ENCODE measurements around the gene PIEZO1. TPM values are rescaled to one million over a fixed set of nuclear protein-coding genes. Genes with fewer than 3 reads are reported as not detected.

Gene PIEZO1
- total and polyA plus RNA-seq, 2 donors (not counting 3 experiments of a cell fraction or from before 2014, with no cell fraction given) = 298 to 322 TPM

DNA sequence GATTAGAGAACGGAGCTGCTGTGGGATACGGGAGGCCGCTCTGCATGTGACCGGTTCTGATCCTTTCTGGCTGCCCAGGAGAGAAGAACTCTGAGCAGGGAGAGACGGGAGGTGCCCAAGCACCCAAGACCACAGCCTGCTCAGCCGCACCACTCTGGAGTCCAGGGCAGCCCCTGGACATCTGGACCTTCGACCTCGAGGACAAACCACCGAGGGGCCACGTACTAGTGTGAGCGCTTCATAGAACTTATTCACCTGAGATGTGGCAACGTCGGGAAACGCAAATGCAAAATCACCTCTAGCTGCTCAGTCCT is 84.7 kb downstream of the PIEZO1 start:
- H3K4me1 ChIP-seq (ENCODE audit: control insufficient read depth, extremely low read depth, insufficient read depth, low read length) = peaks cover 49% of the 10 kb centered on the region
- DNase-seq (ENCODE audit: low read depth, low spot score) (no peak), FAIRE-seq (no peak)
- BruUV-seq (replicated peaks) = no TSS peak
- intact Hi-C loops (cut with micrococcal nuclease) (loop anchor here (2.0 kb wide), 1 partner anchor 37 kb away; the partner anchor contains the start of gene MVD), dilution Hi-C loops (cut with MboI; ENCODE audit: extremely low pct_ligation_motif_present, low sequenced_read_pairs) (no loop called here)
- peaks cover 37% of the 10 kb centered on the region for H3K79me2 ChIP-seq (ENCODE audit: control insufficient read depth, insufficient read depth, low read length)
- peak overlapping the region; percentile 57 for H3K4me2 ChIP-seq (ENCODE audit: insufficient read depth, low read length)
- H3K9me1 ChIP-seq (replicated peaks; ENCODE audit: control insufficient read depth, extremely low read depth, insufficient read depth, low read length) = no peaks in the 10 kb centered on the region
- ChIA-PET CTCF (interaction anchor here (1.1 to 2.8 kb wide), 5 partner anchors 13 to 85 kb away, joined by 3 to 11 read pairs (median 4); partner anchors contain the start of genes MVD and PIEZO1), POLR2A (no interaction called here)
- H3K4me3 ChIP-seq (replicated peaks in 1 of 3; ENCODE audit: insufficient read depth in 1 of 3, low read depth in 1 of 3, low read length in 3 of 3) = no peak overlapping the region
- TF ChIP-seq GATA2 (IDR thresholded peaks at IDR 0.05; ENCODE audit: insufficient read depth, insufficient read length, low read depth, low read length) = no peak
- TF ChIP-seq EZH2 (IDR thresholded peaks at IDR 0.05; ENCODE audit: borderline replicate concordance, low read depth, low read length, severe bottlenecking) = no peak
- TF ChIP-seq POLR2AphosphoS5 (IDR thresholded peaks at IDR 0.05; ENCODE audit: insufficient read depth, low read depth, low read length) = no peak
- H4K20me1 ChIP-seq (replicated peaks; ENCODE audit: control insufficient read depth, extremely low read depth, insufficient read depth, low read length) = no peaks in the 10 kb centered on the region
- H3K27me3 ChIP-seq (ENCODE audit: control insufficient read depth in 2 of 2, insufficient read depth in 2 of 2, low read length in 2 of 2) = no peaks in the 10 kb centered on the region
- H3K27ac ChIP-seq (ENCODE audit: insufficient read depth, low read depth, low read length) = peak overlapping the region; percentile 69
- no peak overlapping the region for H2AFZ ChIP-seq (ENCODE audit: low read depth, low read length)
- H3K9me3 ChIP-seq (replicated peaks; ENCODE audit: control insufficient read depth, insufficient read depth, low read length) = no peaks in the 10 kb centered on the region
- H3K9ac ChIP-seq (replicated peaks; ENCODE audit: extremely low read depth, insufficient read depth, low read length) = peak overlapping the region; percentile 7
- peaks cover 4 to 21% of the 10 kb centered on the region in 2 experiments for H3K36me3 ChIP-seq (ENCODE audit: control insufficient read depth in 2 of 2, extremely low read depth in 1 of 2, insufficient read depth in 2 of 2, low read length in 2 of 2)

DNA sequence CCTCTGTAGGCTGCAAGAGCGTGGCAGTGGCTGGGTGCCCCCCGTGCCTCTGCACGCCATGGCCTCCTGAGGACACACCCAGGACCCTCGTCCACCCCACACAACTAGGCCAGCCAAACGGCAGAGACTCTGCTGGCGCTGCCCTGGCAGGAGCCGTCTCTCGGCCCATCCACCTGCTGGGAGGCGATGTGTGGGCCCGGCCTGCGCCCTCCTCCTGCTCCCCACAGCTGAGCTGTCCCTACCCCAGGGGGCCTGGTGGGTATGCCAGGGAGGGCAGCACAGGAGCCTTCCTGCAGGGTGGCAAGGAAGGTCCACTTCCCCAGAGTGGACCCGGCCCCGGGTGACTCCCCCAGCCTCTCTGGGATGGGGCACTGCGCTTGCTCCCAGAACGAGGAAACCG is 85.8 kb downstream of the PIEZO1 start:
- CTCF ChIA-PET = no interaction called here

More for the DNA sequence above, 85.8 kb downstream of the PIEZO1 start:
- no peak for TF ChIP-seq GATA2 (IDR thresholded peaks at IDR 0.05; ENCODE audit: insufficient read depth, insufficient read length, low read depth, low read length)
- no peak for TF ChIP-seq JUN (IDR thresholded peaks at IDR 0.05; ENCODE audit: borderline replicate concordance, insufficient read depth, insufficient read length, low read depth)
- TF ChIP-seq, protein P1, sequence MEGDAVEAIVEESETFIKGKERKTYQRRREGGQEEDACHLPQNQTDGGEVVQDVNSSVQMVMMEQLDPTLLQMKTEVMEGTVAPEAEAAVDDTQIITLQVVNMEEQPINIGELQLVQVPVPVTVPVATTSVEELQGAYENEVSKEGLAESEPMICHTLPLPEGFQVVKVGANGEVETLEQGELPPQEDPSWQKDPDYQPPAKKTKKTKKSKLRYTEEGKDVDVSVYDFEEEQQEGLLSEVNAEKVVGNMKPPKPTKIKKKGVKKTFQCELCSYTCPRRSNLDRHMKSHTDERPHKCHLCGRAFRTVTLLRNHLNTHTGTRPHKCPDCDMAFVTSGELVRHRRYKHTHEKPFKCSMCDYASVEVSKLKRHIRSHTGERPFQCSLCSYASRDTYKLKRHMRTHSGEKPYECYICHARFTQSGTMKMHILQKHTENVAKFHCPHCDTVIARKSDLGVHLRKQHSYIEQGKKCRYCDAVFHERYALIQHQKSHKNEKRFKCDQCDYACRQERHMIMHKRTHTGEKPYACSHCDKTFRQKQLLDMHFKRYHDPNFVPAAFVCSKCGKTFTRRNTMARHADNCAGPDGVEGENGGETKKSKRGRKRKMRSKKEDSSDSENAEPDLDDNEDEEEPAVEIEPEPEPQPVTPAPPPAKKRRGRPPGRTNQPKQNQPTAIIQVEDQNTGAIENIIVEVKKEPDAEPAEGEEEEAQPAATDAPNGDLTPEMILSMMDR (IDR thresholded peaks at IDR 0.05; ENCODE audit: extremely low read depth in 1 of 2, insufficient read depth in 1 of 2, low read depth in 1 of 2, low read length in 2 of 2) = no peak
- no peak for TF ChIP-seq FOS (IDR thresholded peaks at IDR 0.05; ENCODE audit: borderline replicate concordance, insufficient read depth, low read length)
- no peak for TF ChIP-seq EZH2 (IDR thresholded peaks at IDR 0.05; ENCODE audit: borderline replicate concordance, low read depth, low read length, severe bottlenecking)
- no peak for TF ChIP-seq MYC (IDR thresholded peaks at IDR 0.05; ENCODE audit: low read depth, low read length)
- TF ChIP-seq POLR2AphosphoS5 (IDR thresholded peaks at IDR 0.05; ENCODE audit: insufficient read depth, low read depth, low read length) = no peak
- no peak for TF ChIP-seq POLR2A (IDR thresholded peaks at IDR 0.05; ENCODE audit: low read depth, low read length)
- TF ChIP-seq, protein P2, sequence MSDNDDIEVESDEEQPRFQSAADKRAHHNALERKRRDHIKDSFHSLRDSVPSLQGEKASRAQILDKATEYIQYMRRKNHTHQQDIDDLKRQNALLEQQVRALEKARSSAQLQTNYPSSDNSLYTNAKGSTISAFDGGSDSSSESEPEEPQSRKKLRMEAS (IDR thresholded peaks at IDR 0.05; ENCODE audit: insufficient read depth, insufficient read length) = no peak
- Histone ChIP-seq H4K20me1 (replicated peaks; ENCODE audit: control insufficient read depth, extremely low read depth, insufficient read depth, low read length) (no peaks in the 10 kb centered on the region), H3K36me3 (ENCODE audit: control insufficient read depth in 2 of 2, extremely low read depth in 1 of 2, insufficient read depth in 2 of 2, low read length in 2 of 2) (peaks cover 4 to 21% of the 10 kb centered on the region in 2 experiments), H3K27ac (ENCODE audit: insufficient read depth, low read depth, low read length) (no peak overlapping the region), H3K4me3 (replicated peaks in 1 of 3; ENCODE audit: insufficient read depth in 1 of 3, low read depth in 1 of 3, low read length in 3 of 3) (no peak overlapping the region), H3K9ac (replicated peaks; ENCODE audit: extremely low read depth, insufficient read depth, low read length) (no peak overlapping the region), H3K4me1 (ENCODE audit: control insufficient read depth, extremely low read depth, insufficient read depth, low read length) (peaks cover 39% of the 10 kb centered on the region), H3K79me2 (ENCODE audit: control insufficient read depth, insufficient read depth, low read length) (peaks cover 26% of the 10 kb centered on the region), H3K4me2 (ENCODE audit: insufficient read depth, low read length) (no peak overlapping the region), H3K9me3 (replicated peaks; ENCODE audit: control insufficient read depth, insufficient read depth, low read length) (no peaks in the 10 kb centered on the region), H3K9me1 (replicated peaks; ENCODE audit: control insufficient read depth, extremely low read depth, insufficient read depth, low read length) (no peaks in the 10 kb centered on the region), H2AFZ (ENCODE audit: low read depth, low read length) (no peak overlapping the region), H3K27me3 (ENCODE audit: control insufficient read depth in 2 of 2, insufficient read depth in 2 of 2, low read length in 2 of 2) (no peaks in the 10 kb centered on the region)
- dilution Hi-C loops (cut with MboI; ENCODE audit: extremely low pct_ligation_motif_present, low sequenced_read_pairs) = no loop called here
- POLR2A ChIA-PET = no interaction called here
- FAIRE-seq (no peak), DNase-seq (ENCODE audit: low read depth, low spot score) (no peak)
- intact Hi-C loops (cut with micrococcal nuclease) = no loop called here
- no TSS peak for BruUV-seq (replicated peaks)
